GM23338 (cell line): ENCODE results near the gene DGLUCY. TPM values are rescaled to one million over a fixed set of nuclear protein-coding genes. Genes with fewer than 3 reads are reported as not detected.

Experiments
- ATAC-seq: fragments of 200-7000 bp; cut with Tn5 transposase; 3 replicates; pipeline ENCODE4 v1.9.1; 2020
- DNase-seq: peaks from one replicate; pipeline ENCODE4 v3.0.0-alpha.2; 2015; ENCODE audit warnings: low spot score
- H2AFZ ChIP-seq: fragments of 200-600 bp; sonication (generic); 2 replicates; pipeline ENCODE4 v1.8.0; 2016; ENCODE audit warnings: antibody characterized with exemption, mild to moderate bottlenecking, moderate library complexity
- H3F3A ChIP-seq: fragments of 200-600 bp; sonication (generic); replicated peaks from 2 replicates; pipeline ENCODE4 v1.8.0; 2017; ENCODE audit warnings: antibody characterized with exemption, mixed run types, low read depth
- H3K27ac ChIP-seq: fragments of 200-600 bp; sonication (generic); 2 replicates; pipeline ENCODE4 v1.6.1; 2016; ENCODE audit warnings: low read depth
- H3K27me3 ChIP-seq: fragments of 200-600 bp; sonication (generic); 2 replicates; pipeline ENCODE4 v1.8.0; 2016; ENCODE audit warnings: mild to moderate bottlenecking, mixed run types, moderate library complexity; ENCODE audit not compliant: insufficient read depth
- H3K36me3 ChIP-seq: fragments of 200-600 bp; sonication (generic); 2 replicates; pipeline ENCODE4 v1.8.0; 2016; ENCODE audit warnings: mild to moderate bottlenecking; ENCODE audit not compliant: insufficient read depth
- H3K4me1 ChIP-seq: fragments of 200-600 bp; sonication (generic); 2 replicates; pipeline ENCODE4 v1.8.0; 2016; ENCODE audit warnings: mild to moderate bottlenecking, moderate library complexity; ENCODE audit not compliant: insufficient read depth
- H3K4me2 ChIP-seq: fragments of 200-600 bp; sonication (generic); 2 replicates; pipeline ENCODE4 v1.7.1; 2017; ENCODE audit warnings: mixed run types
- H3K4me3 ChIP-seq: fragments of 200-600 bp; sonication (generic); 2 replicates; pipeline ENCODE4 v1.6.1; 2016; ENCODE audit warnings: mixed run types
- H3K79me2 ChIP-seq: fragments of 200-600 bp; sonication (generic); replicated peaks from 2 replicates; pipeline ENCODE4 v1.8.0; 2017; ENCODE audit warnings: mild to moderate bottlenecking; ENCODE audit not compliant: insufficient read depth
- H3K9me2 ChIP-seq: fragments of 200-600 bp; sonication (generic); 2 replicates; pipeline ENCODE4 v1.8.0; 2017; ENCODE audit not compliant: insufficient read depth
- H4K20me1 ChIP-seq: fragments of 200-600 bp; sonication (generic); replicated peaks from 2 replicates; pipeline ENCODE4 v1.8.0; 2017; ENCODE audit warnings: mild to moderate bottlenecking; ENCODE audit not compliant: insufficient read depth
- H3K27ac Mint-ChIP-seq: 2 replicates; pipeline ENCODE4 v1.8.0; 2020; ENCODE audit warnings: inconsistent platforms, mild to moderate bottlenecking, moderate library complexity, mixed read lengths
- H3K27me3 Mint-ChIP-seq: 3 replicates; pipeline ENCODE4 v1.8.0; 2022; ENCODE audit warnings: low read depth, mild to moderate bottlenecking, moderate library complexity, mixed read lengths, inconsistent platforms; ENCODE audit not compliant: insufficient read depth, poor library complexity
- H3K36me3 Mint-ChIP-seq: 3 replicates; pipeline ENCODE4 v1.8.0; 2021; ENCODE audit warnings: low read depth, mild to moderate bottlenecking, inconsistent platforms, moderate library complexity, mixed read lengths
- H3K4me1 Mint-ChIP-seq: 3 replicates; pipeline ENCODE4 v1.8.0; 2020; ENCODE audit warnings: mild to moderate bottlenecking, inconsistent platforms, mixed read lengths
- H3K4me3 Mint-ChIP-seq: 3 replicates; pipeline ENCODE4 v1.8.0; 2021; ENCODE audit warnings: moderate library complexity, mild to moderate bottlenecking, inconsistent platforms, mixed read lengths
- H3K9me3 Mint-ChIP-seq: 3 replicates; pipeline ENCODE4 v1.8.0; 2020; ENCODE audit warnings: moderate library complexity, mild to moderate bottlenecking, inconsistent platforms, mixed read lengths
- JUNB ChIP-seq: IDR thresholded peaks from one replicate; pipeline ENCODE4 v1.6.1; 2016; ENCODE audit warnings: antibody characterized with exemption; ENCODE audit not compliant: unreplicated experiment
- POLR2AphosphoS5 ChIP-seq: IDR thresholded peaks from 2 replicates; pipeline ENCODE4 v1.6.1; 2016; ENCODE audit warnings: antibody characterized with exemption, low read depth
- ZNF114 ChIP-seq: fragments of 250-450 bp; sonication (Bioruptor Pico); IDR thresholded peaks from 2 replicates; pipeline ENCODE4 v1.5.0; 2020; ENCODE audit warnings: mild to moderate bottlenecking, moderate library complexity
- polyA plus RNA-seq: library from polyadenylated mRNA; unstranded; fragments of >200 nt; fragmentation: Nextera tagmentation; extraction: Ambion mirVana; gene quantifications from 2 replicates; pipeline ENCODE4 v1.2.1, GENCODE V29; 2016
- total RNA-seq: library from RNA; depleted of rRNA; stranded (reverse); fragments of >200 nt; shearing (Covaris generic); gene quantifications from 2 replicates; pipeline ENCODE4 v1.2.3, GENCODE V29; 2014
- TF ChIP-seq, protein P1 (sequence below): fragments of 250-450 bp; sonication (Bioruptor Pico); IDR thresholded peaks from 2 replicates; pipeline ENCODE4 v1.5.0; 2020; ENCODE audit warnings: mild to moderate bottlenecking, moderate library complexity
- TF ChIP-seq, protein P2 (sequence below): IDR thresholded peaks from 2 replicates; pipeline ENCODE4 v1.6.1; 2016; ENCODE audit warnings: antibody characterized with exemption

The DGLUCY gene
- total and polyA plus RNA-seq, 2 experiments from 2014 or later, result 14.6 to 31.6 TPM

DNA sequence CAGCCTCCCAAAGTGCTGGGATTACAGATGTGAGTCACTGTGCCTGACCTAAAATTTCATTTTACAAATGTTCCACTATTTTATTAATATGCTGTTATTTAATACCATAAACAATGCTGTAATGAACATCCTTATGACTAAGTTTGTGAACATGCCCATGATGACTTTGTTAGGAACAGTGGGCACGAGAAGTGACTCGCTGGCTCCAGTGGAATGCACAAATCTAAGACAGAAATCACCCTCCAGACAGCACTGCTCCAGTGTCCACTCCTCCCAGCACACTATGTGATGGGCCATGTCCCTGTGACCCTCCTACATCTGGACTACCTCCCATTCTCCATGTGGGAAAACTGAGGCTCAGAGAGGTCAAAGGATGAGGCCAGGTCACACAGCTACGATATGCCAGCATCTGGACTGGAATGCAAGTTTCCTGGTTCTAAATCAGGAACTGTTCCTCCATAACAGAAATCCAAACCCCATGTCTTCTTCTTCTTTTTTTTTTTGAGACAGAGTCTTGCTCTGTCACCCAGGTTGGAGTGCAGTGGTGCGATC, 72.7 kb downstream of the DGLUCY start (continued):
- TF ChIP-seq, protein P1, sequence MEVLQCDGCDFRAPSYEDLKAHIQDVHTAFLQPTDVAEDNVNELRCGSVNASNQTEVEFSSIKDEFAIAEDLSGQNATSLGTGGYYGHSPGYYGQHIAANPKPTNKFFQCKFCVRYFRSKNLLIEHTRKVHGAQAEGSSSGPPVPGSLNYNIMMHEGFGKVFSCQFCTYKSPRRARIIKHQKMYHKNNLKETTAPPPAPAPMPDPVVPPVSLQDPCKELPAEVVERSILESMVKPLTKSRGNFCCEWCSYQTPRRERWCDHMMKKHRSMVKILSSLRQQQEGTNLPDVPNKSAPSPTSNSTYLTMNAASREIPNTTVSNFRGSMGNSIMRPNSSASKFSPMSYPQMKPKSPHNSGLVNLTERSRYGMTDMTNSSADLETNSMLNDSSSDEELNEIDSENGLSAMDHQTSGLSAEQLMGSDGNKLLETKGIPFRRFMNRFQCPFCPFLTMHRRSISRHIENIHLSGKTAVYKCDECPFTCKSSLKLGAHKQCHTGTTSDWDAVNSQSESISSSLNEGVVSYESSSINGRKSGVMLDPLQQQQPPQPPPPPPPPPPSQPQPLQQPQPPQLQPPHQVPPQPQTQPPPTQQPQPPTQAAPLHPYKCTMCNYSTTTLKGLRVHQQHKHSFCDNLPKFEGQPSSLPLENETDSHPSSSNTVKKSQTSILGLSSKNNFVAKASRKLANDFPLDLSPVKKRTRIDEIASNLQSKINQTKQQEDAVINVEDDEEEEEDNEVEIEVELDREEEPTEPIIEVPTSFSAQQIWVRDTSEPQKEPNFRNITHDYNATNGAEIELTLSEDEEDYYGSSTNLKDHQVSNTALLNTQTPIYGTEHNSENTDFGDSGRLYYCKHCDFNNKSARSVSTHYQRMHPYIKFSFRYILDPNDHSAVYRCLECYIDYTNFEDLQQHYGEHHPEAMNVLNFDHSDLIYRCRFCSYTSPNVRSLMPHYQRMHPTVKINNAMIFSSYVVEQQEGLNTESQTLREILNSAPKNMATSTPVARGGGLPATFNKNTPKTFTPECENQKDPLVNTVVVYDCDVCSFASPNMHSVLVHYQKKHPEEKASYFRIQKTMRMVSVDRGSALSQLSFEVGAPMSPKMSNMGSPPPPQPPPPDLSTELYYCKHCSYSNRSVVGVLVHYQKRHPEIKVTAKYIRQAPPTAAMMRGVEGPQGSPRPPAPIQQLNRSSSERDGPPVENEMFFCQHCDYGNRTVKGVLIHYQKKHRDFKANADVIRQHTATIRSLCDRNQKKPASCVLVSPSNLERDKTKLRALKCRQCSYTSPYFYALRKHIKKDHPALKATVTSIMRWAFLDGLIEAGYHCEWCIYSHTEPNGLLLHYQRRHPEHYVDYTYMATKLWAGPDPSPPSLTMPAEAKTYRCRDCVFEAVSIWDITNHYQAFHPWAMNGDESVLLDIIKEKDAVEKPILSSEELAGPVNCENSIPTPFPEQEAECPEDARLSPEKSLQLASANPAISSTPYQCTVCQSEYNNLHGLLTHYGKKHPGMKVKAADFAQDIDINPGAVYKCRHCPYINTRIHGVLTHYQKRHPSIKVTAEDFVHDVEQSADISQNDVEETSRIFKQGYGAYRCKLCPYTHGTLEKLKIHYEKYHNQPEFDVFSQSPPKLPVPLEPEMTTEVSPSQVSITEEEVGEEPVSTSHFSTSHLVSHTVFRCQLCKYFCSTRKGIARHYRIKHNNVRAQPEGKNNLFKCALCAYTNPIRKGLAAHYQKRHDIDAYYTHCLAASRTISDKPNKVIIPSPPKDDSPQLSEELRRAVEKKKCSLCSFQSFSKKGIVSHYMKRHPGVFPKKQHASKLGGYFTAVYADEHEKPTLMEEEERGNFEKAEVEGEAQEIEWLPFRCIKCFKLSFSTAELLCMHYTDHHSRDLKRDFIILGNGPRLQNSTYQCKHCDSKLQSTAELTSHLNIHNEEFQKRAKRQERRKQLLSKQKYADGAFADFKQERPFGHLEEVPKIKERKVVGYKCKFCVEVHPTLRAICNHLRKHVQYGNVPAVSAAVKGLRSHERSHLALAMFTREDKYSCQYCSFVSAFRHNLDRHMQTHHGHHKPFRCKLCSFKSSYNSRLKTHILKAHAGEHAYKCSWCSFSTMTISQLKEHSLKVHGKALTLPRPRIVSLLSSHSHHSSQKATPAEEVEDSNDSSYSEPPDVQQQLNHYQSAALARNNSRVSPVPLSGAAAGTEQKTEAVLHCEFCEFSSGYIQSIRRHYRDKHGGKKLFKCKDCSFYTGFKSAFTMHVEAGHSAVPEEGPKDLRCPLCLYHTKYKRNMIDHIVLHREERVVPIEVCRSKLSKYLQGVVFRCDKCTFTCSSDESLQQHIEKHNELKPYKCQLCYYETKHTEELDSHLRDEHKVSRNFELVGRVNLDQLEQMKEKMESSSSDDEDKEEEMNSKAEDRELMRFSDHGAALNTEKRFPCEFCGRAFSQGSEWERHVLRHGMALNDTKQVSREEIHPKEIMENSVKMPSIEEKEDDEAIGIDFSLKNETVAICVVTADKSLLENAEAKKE (CRISPR knock-in tag), result no peak
- TF ChIP-seq ZNF114 (no peak), JUNB (no peak), POLR2AphosphoS5 (no peak)
- TF ChIP-seq, protein P2, sequence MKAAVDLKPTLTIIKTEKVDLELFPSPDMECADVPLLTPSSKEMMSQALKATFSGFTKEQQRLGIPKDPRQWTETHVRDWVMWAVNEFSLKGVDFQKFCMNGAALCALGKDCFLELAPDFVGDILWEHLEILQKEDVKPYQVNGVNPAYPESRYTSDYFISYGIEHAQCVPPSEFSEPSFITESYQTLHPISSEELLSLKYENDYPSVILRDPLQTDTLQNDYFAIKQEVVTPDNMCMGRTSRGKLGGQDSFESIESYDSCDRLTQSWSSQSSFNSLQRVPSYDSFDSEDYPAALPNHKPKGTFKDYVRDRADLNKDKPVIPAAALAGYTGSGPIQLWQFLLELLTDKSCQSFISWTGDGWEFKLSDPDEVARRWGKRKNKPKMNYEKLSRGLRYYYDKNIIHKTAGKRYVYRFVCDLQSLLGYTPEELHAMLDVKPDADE, result no peak

DNA sequence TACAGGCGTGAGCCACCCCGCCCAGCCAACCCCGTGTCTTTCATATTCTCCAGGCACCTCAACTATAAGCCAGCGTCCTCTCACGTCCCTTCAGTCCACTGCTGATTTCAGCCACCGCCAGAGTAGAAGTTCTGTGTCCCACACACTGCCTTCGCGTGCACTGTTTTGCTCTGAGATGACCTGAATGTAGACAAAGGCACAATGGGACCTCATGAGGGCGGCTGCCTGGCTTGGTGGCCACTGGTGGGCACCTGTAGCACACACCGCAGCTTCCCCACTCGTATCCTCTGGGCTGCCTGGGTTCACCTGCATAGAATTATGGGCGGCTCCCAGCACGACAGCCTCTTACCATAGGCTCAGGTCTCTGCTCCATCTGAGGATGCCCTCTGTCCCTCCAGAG, 73.4 kb downstream of the DGLUCY start:
- Histone ChIP-seq H4K20me1 (no peaks in the 10 kb centered on the region), H3K27me3 (no peaks in the 10 kb centered on the region), H3K79me2 (no peaks in the 10 kb centered on the region), H3K9me2 (no peaks in the 10 kb centered on the region), H3F3A (no peaks in the 10 kb centered on the region), H3K27ac (no peak overlapping the region), H3K36me3 (no peaks in the 10 kb centered on the region), H3K4me3 (no peak overlapping the region), H3K4me2 (no peak overlapping the region), H3K4me1 (no peaks in the 10 kb centered on the region), H2AFZ (no peak overlapping the region)
- H3K27ac Mint-ChIP-seq, result no peak overlapping the region
- no peak; the same call in 2 of the 3 replicates for ATAC-seq
- no peaks in the 10 kb centered on the region for H3K4me1 Mint-ChIP-seq
- H3K36me3 Mint-ChIP-seq, result peaks cover 17% of the 10 kb centered on the region
- H3K9me3 Mint-ChIP-seq, result no peaks in the 10 kb centered on the region
- H3K4me3 Mint-ChIP-seq, result no peak overlapping the region
- peaks cover 6% of the 10 kb centered on the region for H3K27me3 Mint-ChIP-seq
- DNase-seq, result no peak
- TF ChIP-seq, protein P2, result no peak
- TF ChIP-seq, protein P1 (CRISPR knock-in tag), result no peak
- no peak for TF ChIP-seq POLR2AphosphoS5
- TF ChIP-seq JUNB, result no peak
